ENCODE results near the gene TRAF3.

GRCh38 chr14:102924632-102925588, 147.7 kb downstream of the TRAF3 start:
- TF ChIP-seq, protein P1, sequence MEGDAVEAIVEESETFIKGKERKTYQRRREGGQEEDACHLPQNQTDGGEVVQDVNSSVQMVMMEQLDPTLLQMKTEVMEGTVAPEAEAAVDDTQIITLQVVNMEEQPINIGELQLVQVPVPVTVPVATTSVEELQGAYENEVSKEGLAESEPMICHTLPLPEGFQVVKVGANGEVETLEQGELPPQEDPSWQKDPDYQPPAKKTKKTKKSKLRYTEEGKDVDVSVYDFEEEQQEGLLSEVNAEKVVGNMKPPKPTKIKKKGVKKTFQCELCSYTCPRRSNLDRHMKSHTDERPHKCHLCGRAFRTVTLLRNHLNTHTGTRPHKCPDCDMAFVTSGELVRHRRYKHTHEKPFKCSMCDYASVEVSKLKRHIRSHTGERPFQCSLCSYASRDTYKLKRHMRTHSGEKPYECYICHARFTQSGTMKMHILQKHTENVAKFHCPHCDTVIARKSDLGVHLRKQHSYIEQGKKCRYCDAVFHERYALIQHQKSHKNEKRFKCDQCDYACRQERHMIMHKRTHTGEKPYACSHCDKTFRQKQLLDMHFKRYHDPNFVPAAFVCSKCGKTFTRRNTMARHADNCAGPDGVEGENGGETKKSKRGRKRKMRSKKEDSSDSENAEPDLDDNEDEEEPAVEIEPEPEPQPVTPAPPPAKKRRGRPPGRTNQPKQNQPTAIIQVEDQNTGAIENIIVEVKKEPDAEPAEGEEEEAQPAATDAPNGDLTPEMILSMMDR (IDR thresholded peaks at IDR 0.05), result no peak; the same call in 1 of the 2 replicates
- TF ChIP-seq SIN3A (IDR thresholded peaks at IDR 0.05; ENCODE audit: borderline replicate concordance, insufficient read depth, low read depth, low read length) (no peak), REST (IDR thresholded peaks at IDR 0.05; ENCODE audit: insufficient read depth in 1 of 2, low read depth in 2 of 2, low read length in 1 of 2) (no peak), POLR2AphosphoS5 (IDR thresholded peaks at IDR 0.05; ENCODE audit: low read depth, low read length) (no peak)

Data from Panc1 (cell line).